ENCODE results near the gene DYRK4. TPM values are rescaled to one million over a fixed set of nuclear protein-coding genes. Genes with fewer than 3 reads are reported as not detected.

Gene DYRK4, protein sequence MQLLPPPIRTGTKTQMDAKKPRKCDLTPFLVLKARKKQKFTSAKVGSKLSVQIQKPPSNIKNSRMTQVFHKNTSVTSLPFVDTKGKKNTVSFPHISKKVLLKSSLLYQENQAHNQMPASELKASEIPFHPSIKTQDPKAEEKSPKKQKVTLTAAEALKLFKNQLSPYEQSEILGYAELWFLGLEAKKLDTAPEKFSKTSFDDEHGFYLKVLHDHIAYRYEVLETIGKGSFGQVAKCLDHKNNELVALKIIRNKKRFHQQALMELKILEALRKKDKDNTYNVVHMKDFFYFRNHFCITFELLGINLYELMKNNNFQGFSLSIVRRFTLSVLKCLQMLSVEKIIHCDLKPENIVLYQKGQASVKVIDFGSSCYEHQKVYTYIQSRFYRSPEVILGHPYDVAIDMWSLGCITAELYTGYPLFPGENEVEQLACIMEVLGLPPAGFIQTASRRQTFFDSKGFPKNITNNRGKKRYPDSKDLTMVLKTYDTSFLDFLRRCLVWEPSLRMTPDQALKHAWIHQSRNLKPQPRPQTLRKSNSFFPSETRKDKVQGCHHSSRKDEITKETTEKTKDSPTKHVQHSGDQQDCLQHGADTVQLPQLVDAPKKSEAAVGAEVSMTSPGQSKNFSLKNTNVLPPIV
- total RNA-seq (2022; extraction: Qiagen RNA extraction; ENCODE audit: low read depth), result 44.3 to 48.4 TPM (median 46.0 TPM) in 5 replicates

DNA sequence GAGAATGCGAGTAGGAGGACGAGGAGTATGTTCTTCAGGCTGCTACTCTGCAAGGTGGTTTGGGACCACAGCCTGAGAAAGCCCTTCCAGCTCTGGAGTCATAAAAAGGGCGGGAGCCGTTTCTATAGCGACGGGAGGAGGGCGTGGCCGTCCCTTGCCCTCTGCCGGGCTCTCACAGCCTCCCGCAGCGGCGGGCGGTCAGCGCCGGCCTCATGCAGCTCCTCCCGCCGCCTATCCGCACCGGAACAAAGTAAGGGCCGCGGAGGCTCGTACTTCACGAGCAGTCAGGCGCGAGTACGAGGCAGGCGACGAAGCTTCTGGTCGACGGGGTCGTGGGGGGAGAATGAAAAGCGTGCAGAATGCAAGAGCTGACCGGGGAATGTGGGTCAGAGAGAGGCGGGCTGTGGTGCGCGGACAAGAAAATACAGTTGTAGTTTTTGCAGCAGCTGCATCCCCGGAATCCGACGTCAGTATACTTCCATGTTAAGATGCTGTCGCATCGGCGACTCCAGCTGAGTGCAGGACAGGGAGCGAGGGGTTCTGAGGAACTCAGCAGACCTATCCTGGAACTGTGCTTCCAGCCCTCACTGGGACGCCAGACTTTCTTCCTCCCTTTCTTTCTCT, at the start of gene DYRK4:
TSS of gene DYRK4 (plus strand) at position 175 of the 624 bp plus-strand sequence. CDS start at position 213, 38 bp downstream.

DNA sequence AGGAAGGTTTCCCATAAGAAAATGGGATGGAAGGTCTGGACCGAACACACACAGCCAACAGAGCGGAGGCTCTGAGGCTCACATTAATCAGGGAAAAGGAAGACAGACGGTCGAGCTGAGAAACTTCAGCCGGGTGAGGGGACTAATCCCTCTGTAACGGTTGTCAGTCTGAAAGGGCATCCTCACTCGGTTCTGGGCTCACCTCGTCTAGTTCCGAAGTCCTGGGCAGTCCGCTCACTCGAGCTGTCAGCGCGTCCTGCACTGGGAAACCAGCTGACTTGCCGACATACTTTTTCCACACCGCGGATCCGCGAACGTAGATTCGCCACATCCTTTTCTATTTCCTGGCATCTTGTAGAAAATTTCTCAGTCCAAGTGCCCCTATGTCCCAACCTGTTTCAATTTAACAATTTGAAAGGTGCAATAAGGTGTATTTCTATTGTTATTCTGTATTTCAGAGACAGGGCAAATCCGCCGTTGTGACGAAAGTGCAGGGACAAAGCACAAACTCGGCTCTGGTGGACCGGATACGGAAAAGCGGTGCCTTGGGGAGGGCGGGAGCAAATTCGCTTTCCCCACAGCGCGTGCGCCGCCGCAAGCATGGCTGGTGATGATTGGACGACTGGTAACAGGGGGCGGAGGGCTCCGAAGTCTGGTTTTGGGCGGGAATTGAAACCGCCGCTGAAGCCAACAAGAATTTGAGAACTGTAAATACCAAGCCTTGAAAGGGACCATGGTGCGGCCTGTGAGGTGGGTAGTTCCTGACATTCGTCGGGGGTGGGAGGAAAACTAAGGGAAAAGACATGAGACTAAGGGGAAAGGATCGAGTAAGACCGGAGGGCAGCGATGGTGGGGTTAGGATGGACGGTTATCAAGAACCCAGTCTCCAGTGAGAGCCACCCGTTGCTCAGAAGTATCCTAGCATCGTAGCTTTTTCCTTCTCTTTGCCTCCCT, 23.5 kb upstream of the DYRK4 start, which contains the start of gene RAD51AP1:
TSS of gene RAD51AP1 (plus strand) at position 684 of the 954 bp plus-strand sequence. CDS start at position 734, 50 bp downstream.

DNA sequence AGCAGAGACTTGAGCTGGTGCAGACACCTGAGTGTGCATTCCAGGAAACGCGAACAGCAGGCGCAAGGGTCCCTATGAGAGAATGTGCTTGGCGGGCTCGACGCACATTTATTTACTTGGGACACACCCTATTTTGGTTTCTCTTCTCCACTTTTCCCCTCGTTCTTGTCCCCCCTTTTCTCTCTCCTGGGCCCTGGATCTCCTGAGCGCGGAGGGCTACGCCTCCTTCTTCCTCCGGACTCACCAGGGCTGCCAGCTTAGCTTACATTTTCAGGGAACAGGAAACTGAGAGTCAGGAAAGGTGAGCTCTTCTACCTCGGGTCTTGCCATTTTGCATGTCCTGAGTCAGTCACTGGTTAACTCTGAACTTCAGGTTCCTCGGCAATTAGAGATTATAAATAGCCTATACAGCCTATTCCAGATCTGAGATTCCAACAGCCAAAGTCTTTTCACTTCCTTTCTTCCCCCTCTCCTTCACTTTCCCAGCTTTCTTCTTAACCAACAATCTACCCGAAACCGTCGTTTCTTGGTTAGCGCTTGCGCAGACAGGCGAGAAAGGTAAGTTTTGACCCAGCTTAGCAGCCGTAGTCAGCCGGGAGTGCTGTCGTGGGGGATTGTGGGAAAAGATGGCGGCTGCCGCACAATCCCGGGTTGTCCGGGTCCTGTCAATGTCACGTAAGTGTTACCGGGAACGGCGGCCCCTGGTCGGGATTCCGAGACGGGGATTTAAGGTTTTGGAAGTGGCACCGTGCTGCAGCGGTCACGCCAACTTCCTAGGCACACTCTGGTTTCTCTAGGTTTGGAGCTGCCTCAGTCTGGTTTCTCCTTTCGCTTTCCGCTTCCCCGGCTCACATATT, 86.7 kb downstream of the DYRK4 start, which contains the start of the genes AKAP3 and NDUFA9:
TSS of gene AKAP3 (minus strand) at position 551 of the 857 bp plus-strand sequence. CDS start 10,855 bp downstream, outside the sequence.
TSS of gene NDUFA9 (plus strand) at position 614 of the 857 bp plus-strand sequence. CDS start at position 627, 13 bp downstream.

Other genes starting within 250 kb of the DYRK4 start
- gene TIGAR, start 241.0 kb upstream of the DYRK4 start, total RNA-seq (2022; extraction: Qiagen RNA extraction; ENCODE audit: low read depth), result 42.4 to 58.8 TPM (median 49.6 TPM) in 5 replicates
- not detected in 5 replicates for gene FGF23, start 182.5 kb upstream of the DYRK4 start, total RNA-seq (2022; extraction: Qiagen RNA extraction; ENCODE audit: low read depth)
- not detected in 5 replicates for gene FGF6, start 116.4 kb upstream of the DYRK4 start, total RNA-seq (2022; extraction: Qiagen RNA extraction; ENCODE audit: low read depth)
- gene RAD51AP1, start 23.3 kb upstream of the DYRK4 start, total RNA-seq (2022; extraction: Qiagen RNA extraction; ENCODE audit: low read depth), result 14.5 to 30.1 TPM (median 19.3 TPM) in 5 replicates
- gene AKAP3, start 86.8 kb downstream of the DYRK4 start, total RNA-seq (2022; extraction: Qiagen RNA extraction; ENCODE audit: low read depth), result 0.07 to 1.2 TPM (median 0.08 TPM) in 3 of 5 replicates, not detected in the others
- gene NDUFA9, start 86.9 kb downstream of the DYRK4 start, total RNA-seq (2022; extraction: Qiagen RNA extraction; ENCODE audit: low read depth), result 109 to 116 TPM (median 111 TPM) in 5 replicates
- gene GALNT8, start 158.2 kb downstream of the DYRK4 start, total RNA-seq (2022; extraction: Qiagen RNA extraction; ENCODE audit: low read depth), result not detected in 5 replicates

Measured in A549 treated with ZK216348 at 1 μM for 4 hours (cell line).